Neuronal stem cell (in vitro differentiated cells): ENCODE data around the gene RBFA.

Experiments used
- DNase-seq: peaks from one replicate; pipeline ENCODE4 v3.0.0-alpha.2; 2013; ENCODE audit warnings: low spot score
- H2AFZ ChIP-seq: one replicate; pipeline ENCODE4 v1.6.1; 2013; ENCODE audit warnings: mild to moderate bottlenecking, low read length, inconsistent platforms
- H2AK5ac ChIP-seq: 2 replicates; pipeline ENCODE4 v1.6.1; 2013; ENCODE audit warnings: low read depth, mild to moderate bottlenecking, inconsistent platforms, low read length, moderate library complexity, mixed read lengths
- H2BK120ac ChIP-seq: 2 replicates; pipeline ENCODE4 v1.6.1; 2013; ENCODE audit warnings: low read depth, mild to moderate bottlenecking, inconsistent platforms, low read length, moderate library complexity, mixed read lengths
- H2BK12ac ChIP-seq: one replicate; pipeline ENCODE4 v1.6.1; 2013; ENCODE audit warnings: low read length, inconsistent platforms
- H2BK15ac ChIP-seq: 2 replicates; pipeline ENCODE4 v1.6.1; 2013; ENCODE audit warnings: mild to moderate bottlenecking, low read length, inconsistent platforms, mixed read lengths
- H2BK5ac ChIP-seq: one replicate; pipeline ENCODE4 v1.6.1; 2013; ENCODE audit warnings: inconsistent platforms, mild to moderate bottlenecking, low read length, moderate library complexity
- H3K14ac ChIP-seq: one replicate; pipeline ENCODE4 v1.6.1; 2013; ENCODE audit warnings: low read length, inconsistent platforms
- H3K18ac ChIP-seq: 2 replicates; pipeline ENCODE4 v1.6.1; 2013; ENCODE audit warnings: low read length, inconsistent platforms
- H3K23ac ChIP-seq: 2 replicates; pipeline ENCODE4 v1.6.1; 2013; ENCODE audit warnings: low read depth, mild to moderate bottlenecking, mixed read lengths, low read length, inconsistent platforms; ENCODE audit not compliant: poor library complexity
- H3K27ac ChIP-seq: replicated peaks from 3 replicates; pipeline ENCODE4 v1.5.1; 2013; ENCODE audit warnings: low read length, inconsistent platforms
- H3K27me3 ChIP-seq, 3 experiments: 2 replicates each; pipeline ENCODE4 v1.6.1; 2013; ENCODE audit warnings: low read length in 3 of 3, mild to moderate bottlenecking in 2 of 3, inconsistent platforms in 1 of 3, low read depth in 1 of 3, mixed read lengths in 1 of 3, moderate library complexity in 1 of 3; ENCODE audit not compliant: control insufficient read depth in 3 of 3, insufficient read depth in 3 of 3
- H3K36me3 ChIP-seq, 2 donors: replicated peaks in 1 of 2; 2 replicates each; pipeline ENCODE4 v1.6.1; 2013; ENCODE audit warnings: low read length in 2 of 2; ENCODE audit not compliant: control insufficient read depth in 2 of 2, insufficient read depth in 2 of 2
- H3K4ac ChIP-seq: 2 replicates; pipeline ENCODE4 v1.6.1; 2013; ENCODE audit warnings: inconsistent platforms, mild to moderate bottlenecking, low read length, moderate library complexity
- H3K4me1 ChIP-seq, 2 donors: 1 replicate in 1 of 2; 2 replicates in 1 of 2; pipeline ENCODE4 v1.6.1; 2013; ENCODE audit warnings: low read length in 2 of 2, low read depth in 1 of 2; ENCODE audit not compliant: control insufficient read depth in 2 of 2, insufficient read depth in 1 of 2
- H3K4me2 ChIP-seq: one replicate; pipeline ENCODE4 v1.6.1; 2013; ENCODE audit warnings: mild to moderate bottlenecking, low read length, inconsistent platforms; ENCODE audit not compliant: insufficient read depth, poor library complexity, severe bottlenecking
- H3K4me3 ChIP-seq, 2 donors: 2 replicates each; pipeline ENCODE4 v1.5.1; 2013; ENCODE audit warnings: low read length in 2 of 2, mild to moderate bottlenecking in 2 of 2, inconsistent platforms in 1 of 2, moderate library complexity in 1 of 2
- H3K79me1 ChIP-seq: one replicate; pipeline ENCODE4 v1.6.1; 2013; ENCODE audit warnings: low read depth, mild to moderate bottlenecking, inconsistent platforms, low read length, moderate library complexity
- H3K9ac ChIP-seq: one replicate; pipeline ENCODE4 v1.6.1; 2013; ENCODE audit warnings: mild to moderate bottlenecking, low read depth, low read length, inconsistent platforms; ENCODE audit not compliant: poor library complexity
- H3K9me3 ChIP-seq, 2 donors: replicated peaks in 1 of 2; 2 replicates each; pipeline versions ENCODE3 to v1.6.1; 2013; ENCODE audit warnings: low read length in 2 of 2, mild to moderate bottlenecking in 2 of 2, inconsistent platforms in 1 of 2, low read depth in 1 of 2, mixed read lengths in 1 of 2, moderate library complexity in 1 of 2; ENCODE audit not compliant: control insufficient read depth in 2 of 2, insufficient read depth in 1 of 2
- H4K8ac ChIP-seq: one replicate; pipeline ENCODE4 v1.6.1; 2013; ENCODE audit warnings: low read depth, mild to moderate bottlenecking, inconsistent platforms, low read length, moderate library complexity
- H4K91ac ChIP-seq: one replicate; pipeline ENCODE4 v1.6.1; 2013; ENCODE audit warnings: low read length, low read depth, mild to moderate bottlenecking, inconsistent platforms; ENCODE audit not compliant: poor library complexity
- WGBS, 2 donors: extraction: QIAGEN DNeasy Blood & Tissue Kit; methylation state at CpG; one replicate each; pipeline ENCODE4 v1.1.7; 2013; ENCODE audit warnings: missing lambda C conversion rate in 2 of 2, mixed read lengths in 1 of 2; ENCODE audit not compliant: insufficient read length in 2 of 2, insufficient replicate concordance in 1 of 2; ENCODE audit errors: extremely low coverage in 2 of 2; 5-methylcytosine and 5-hydroxymethylcytosine counted together

The RBFA gene

DNA sequence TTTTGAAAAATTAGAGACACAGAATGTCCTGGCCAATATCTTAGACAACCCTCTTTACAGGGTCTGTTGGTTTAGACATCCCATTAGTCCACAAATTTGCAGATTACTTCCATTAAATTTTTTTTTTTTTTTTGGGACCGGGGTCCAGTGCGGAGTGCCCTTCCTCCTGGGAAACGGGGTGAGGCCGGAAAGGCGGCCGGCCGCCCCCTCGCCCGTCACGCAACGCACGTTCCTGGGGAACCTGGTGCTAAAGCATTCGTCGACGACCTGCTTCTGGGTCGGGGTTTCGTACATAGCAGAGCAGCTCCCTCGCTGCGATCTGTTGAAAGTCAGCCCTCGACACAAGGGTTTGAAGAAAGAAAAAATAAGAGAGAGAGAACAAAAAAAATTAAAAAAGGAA, 21.5 kb upstream of the RBFA start:
- Histone ChIP-seq H3K14ac (no peak overlapping the region), H2BK15ac (no peak overlapping the region), H4K8ac (no peak overlapping the region), H3K4me1 (no peaks in the 10 kb centered on the region), H3K4me2 (peak overlapping the region; percentile 11), H2BK120ac (no peak overlapping the region), H3K36me3 (no peaks in the 10 kb centered on the region), H3K9me3 (peaks cover 8 to 13% of the 10 kb centered on the region in 2 donors), H3K9ac (no peak overlapping the region), H2BK12ac (no peak overlapping the region), H3K18ac (no peak overlapping the region), H3K27me3 (no peaks in the 10 kb centered on the region), H3K79me1 (no peaks in the 10 kb centered on the region), H4K91ac (no peak overlapping the region), H2AK5ac (no peak overlapping the region), H3K4ac (no peak overlapping the region), H2AFZ (no peak overlapping the region), H3K4me3 (no peak overlapping the region), H2BK5ac (no peak overlapping the region), H3K27ac (no peak overlapping the region), H3K23ac (no peak overlapping the region)
- WGBS, 2 donors: no CpG with 5 or more reads among the region's 20 CpGs
- no peak for DNase-seq

DNA sequence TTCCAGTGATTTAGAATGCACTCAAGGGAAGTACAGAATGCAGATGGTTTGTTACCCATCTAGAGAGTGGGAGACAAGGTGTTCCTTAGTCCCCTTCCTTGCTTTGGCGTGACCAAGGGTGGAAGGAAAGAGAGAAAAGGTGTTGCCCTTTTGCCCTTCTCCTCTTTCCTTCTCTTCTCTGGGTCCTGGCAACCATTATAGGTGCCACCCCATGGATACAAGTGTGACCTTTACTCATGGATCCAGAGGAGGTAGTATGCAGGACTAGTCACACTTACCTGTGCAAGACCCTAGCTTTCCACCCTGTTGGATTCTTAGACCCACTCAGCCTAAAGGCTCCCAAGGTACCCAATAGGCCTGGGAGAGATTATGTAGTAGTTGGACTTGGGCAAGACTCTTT, 11.6 kb upstream of the RBFA start:
- DNase-seq: peak; percentile 21
- H3K79me1 ChIP-seq: no peaks in the 10 kb centered on the region
- no CpG with 5 or more reads among the region's 1 CpG for WGBS, 2 donors

DNA sequence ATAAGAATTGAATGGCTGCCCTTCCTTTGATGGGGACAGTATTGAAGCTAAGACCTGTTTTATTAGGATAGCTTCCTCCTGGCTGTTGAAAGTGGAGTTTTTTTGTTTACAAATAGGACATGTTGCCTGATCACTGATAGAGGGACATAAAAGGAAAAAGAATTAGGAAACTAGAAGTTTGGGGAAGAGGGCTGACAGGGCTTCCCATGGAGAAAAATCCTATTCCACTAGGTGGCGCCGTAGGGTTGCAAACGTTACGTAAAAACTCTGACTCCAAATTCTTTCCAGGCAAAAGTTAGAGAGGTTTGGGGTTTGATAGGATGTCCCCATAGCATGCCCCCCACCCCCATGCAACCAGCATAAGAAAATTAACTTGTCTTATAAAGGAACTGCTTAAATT, 11.1 kb upstream of the RBFA start:
- Histone ChIP-seq H3K9ac (no peak overlapping the region), H2BK5ac (no peak overlapping the region), H3K27me3 (peaks cover 0 to 2% (median 0%) of the 10 kb centered on the region in 3 experiments), H4K8ac (no peak overlapping the region), H3K9me3 (peaks cover 20 to 62% of the 10 kb centered on the region in 2 donors), H3K4me2 (no peak overlapping the region), H3K18ac (no peak overlapping the region), H2BK12ac (no peak overlapping the region), H3K4me3 (no peak overlapping the region), H3K23ac (no peak overlapping the region), H2AK5ac (no peak overlapping the region), H4K91ac (no peak overlapping the region), H2BK15ac (no peak overlapping the region), H2AFZ (no peak overlapping the region), H3K4me1 (no peaks in the 10 kb centered on the region), H3K27ac (no peak overlapping the region), H3K79me1 (no peaks in the 10 kb centered on the region), H3K14ac (no peak overlapping the region), H3K4ac (no peak overlapping the region), H2BK120ac (no peak overlapping the region), H3K36me3 (no peaks in the 10 kb centered on the region)
- WGBS, 2 donors: no CpG with 5 or more reads among the region's 4 CpGs
- no peak for DNase-seq

More for the DNA sequence above, 11.6 kb upstream of the RBFA start:
- H3K23ac ChIP-seq: no peak overlapping the region
- no peak overlapping the region for H3K4me2 ChIP-seq
- no peak overlapping the region for H2BK120ac ChIP-seq
- no peak overlapping the region for H3K18ac ChIP-seq
- H4K91ac ChIP-seq: no peak overlapping the region
- H3K14ac ChIP-seq: no peak overlapping the region
- H3K9ac ChIP-seq: no peak overlapping the region
- no peak overlapping the region for H4K8ac ChIP-seq
- H2BK5ac ChIP-seq: no peak overlapping the region
- no peaks in the 10 kb centered on the region for H3K36me3 ChIP-seq
- no peak overlapping the region for H2BK12ac ChIP-seq
- H3K4ac ChIP-seq: no peak overlapping the region
- H3K4me1 ChIP-seq: no peaks in the 10 kb centered on the region
- H2AK5ac ChIP-seq: no peak overlapping the region
- H2BK15ac ChIP-seq: no peak overlapping the region
- peaks cover 0 to 2% (median 0%) of the 10 kb centered on the region in 3 experiments for H3K27me3 ChIP-seq
- no peak overlapping the region for H3K27ac ChIP-seq
- no peak overlapping the region for H2AFZ ChIP-seq
- H3K9me3 ChIP-seq: peaks cover 20 to 62% of the 10 kb centered on the region in 2 donors
- no peak overlapping the region for H3K4me3 ChIP-seq

DNA sequence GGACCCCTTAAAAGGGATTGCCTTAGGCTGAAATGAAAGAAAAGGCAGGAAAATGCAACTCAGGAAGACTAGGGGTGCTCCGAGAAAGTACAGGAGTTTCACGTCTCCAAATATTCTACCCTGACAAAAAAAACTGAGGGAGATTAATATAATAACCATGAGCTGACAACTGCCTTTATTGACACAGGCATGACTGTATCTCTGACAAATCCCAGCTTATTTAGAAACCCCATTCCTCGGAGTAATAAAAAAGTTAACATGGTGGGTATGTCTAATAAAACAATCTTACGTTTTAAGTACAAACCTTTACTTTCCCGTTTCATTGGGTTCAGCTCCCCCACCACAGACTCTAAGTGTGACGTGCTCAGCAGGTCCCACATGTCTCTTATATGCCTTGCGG, 7.9 kb upstream of the RBFA start:
- no peak for DNase-seq
- no CpG with 5 or more reads among the region's 7 CpGs for WGBS, 2 donors

More for the DNA sequence above, 7.9 kb upstream of the RBFA start:
- no peak overlapping the region for H3K27ac ChIP-seq
- no peak overlapping the region for H2BK120ac ChIP-seq
- no peak overlapping the region for H3K4me3 ChIP-seq
- no peak overlapping the region for H3K9ac ChIP-seq
- H2BK12ac ChIP-seq: no peak overlapping the region
- no peak overlapping the region for H3K18ac ChIP-seq
- no peaks in the 10 kb centered on the region for H3K4me1 ChIP-seq
- no peak overlapping the region for H2BK15ac ChIP-seq
- no peaks in the 10 kb centered on the region for H3K36me3 ChIP-seq
- H3K23ac ChIP-seq: no peak overlapping the region
- peaks cover 17 to 42% of the 10 kb centered on the region in 2 donors for H3K9me3 ChIP-seq
- no peak overlapping the region for H3K4me2 ChIP-seq
- H3K14ac ChIP-seq: no peak overlapping the region
- H2BK5ac ChIP-seq: no peak overlapping the region
- no peak overlapping the region for H4K91ac ChIP-seq
- no peak overlapping the region for H4K8ac ChIP-seq
- no peak overlapping the region for H2AK5ac ChIP-seq
- peaks cover 0 to 2% (median 0%) of the 10 kb centered on the region in 3 experiments for H3K27me3 ChIP-seq
- no peak overlapping the region for H3K4ac ChIP-seq
- H3K79me1 ChIP-seq: no peaks in the 10 kb centered on the region
- no peak overlapping the region for H2AFZ ChIP-seq
